Measurements from ENCODE around the gene SFT2D3.

GRCh38 chr2:127737892-127738291 is 36.6 kb downstream of the SFT2D3 start:
- TF ChIP-seq YY1 (IDR thresholded peaks at IDR 0.05; ENCODE audit: insufficient read depth, insufficient read length) (no peak), ZNF274 (IDR thresholded peaks at IDR 0.05; ENCODE audit: low read depth, low read length) (no peak)
